CD4-positive, alpha-beta T cell treated with Interleukin-1 beta for 1 hour (primary cell): ENCODE results near the gene DSCAM.

Experiments used
- DNase-seq, 2 donors: peaks; one replicate each; pipeline ENCODE4 v3.0.0-alpha.2; 2020 to 2022

DSCAM gene

GRCh38 chr21:40765811-40766210, 81.1 kb downstream of the DSCAM start:
- DNase-seq: no peak

DNA sequence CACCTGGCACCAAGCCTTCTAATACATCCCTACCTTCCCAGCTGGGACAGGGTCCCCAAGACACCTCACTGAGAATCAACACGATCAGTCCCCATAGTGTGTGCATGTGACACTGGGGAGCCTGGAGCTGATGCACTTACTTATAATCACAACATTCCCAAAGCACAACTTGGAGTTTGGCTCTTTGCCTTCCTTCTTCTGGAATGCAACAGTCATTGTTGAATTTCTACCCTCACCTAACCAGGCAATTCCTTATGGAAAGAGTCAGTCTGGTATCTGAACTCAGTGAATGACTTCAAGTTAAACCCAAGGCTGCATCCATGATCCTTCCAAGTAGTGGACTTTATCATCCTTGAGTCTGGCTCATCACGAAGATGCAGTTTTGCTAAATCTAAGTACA, 86.1 kb downstream of the DSCAM start:
- no peak for DNase-seq

DNA sequence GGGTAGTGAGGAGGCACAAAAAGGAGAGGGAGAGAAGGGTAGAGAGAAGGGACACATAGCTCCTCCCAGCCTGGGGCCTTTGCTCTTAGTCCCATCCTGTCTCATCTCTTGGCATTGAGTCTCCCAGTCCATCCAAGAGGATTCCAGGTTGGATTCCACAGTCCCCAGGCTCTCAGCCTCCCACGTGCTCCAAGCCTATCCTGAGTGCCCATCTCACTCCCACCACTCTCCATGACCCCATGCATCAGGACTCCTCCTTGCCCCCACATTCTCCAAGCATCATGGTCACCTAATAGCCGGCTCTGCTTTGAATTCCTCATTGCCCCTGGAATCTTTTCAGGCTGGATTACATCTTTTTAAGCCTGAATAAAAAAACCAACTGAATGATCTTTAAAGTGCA, 87.9 kb downstream of the DSCAM start:
- DNase-seq: no peak

DNA sequence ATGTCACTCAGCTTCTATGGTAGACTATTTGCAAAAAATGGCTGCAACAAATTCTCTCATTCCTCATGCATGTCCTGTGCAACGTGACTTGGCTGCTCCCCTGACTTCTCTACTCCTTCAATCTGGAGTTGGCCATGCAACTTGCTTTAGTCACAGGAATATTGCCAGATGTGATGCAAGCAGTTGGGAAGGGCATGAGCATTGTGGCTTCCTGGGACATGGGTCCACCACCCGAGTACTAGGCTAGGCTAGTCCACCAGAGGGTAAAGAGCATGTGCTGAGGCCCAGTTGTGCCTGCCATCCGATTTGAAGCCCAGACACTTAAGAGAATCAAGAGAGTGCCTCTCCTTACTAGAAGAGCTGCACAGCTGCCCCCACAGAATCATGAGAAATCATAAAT, 89.6 kb downstream of the DSCAM start:
- DNase-seq: no peak

DNA sequence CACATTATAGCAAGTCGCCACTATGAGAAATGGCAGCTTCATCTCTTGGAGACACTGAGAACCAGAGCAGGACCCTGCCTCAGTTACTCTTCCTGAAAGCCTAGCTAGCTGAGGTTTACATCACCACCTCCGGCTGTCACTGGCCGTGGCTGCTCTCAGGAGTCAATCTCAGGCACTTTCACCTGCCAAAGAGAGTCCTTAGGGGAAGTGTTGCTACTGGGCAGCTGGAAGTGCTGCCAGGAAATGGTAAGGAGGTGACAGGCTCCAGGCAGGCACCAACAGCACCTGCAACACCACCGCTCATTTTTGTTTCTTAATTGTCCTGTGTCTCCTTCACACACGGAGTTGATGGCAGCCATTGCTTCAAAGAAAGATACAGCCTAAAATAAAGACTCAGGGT, 92.5 kb downstream of the DSCAM start:
- no peak for DNase-seq

DNA sequence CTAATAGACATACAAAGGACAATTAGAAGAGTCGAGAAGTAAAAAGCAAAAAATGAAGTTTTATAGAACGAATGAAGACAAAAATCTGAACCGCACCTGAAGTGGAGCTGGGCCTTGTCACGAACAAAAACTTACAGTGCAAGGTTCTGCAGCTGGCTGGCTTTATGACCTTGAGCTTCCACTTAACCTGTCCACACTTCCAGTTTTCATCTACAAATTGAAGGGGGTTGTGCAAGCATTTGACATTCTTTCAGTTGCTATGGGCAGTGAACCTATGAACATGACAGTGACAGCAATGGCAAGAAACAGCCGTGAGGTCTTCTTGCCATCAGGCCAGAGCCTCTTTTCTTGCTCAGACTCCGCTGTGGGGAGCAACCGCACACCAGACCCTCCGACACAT, 93.2 kb downstream of the DSCAM start:
- no peak for DNase-seq

- no peak for DNase-seq
These were observed 94.8 kb downstream of the DSCAM start for GRCh38 chr21:40752125-40752524.

DNA sequence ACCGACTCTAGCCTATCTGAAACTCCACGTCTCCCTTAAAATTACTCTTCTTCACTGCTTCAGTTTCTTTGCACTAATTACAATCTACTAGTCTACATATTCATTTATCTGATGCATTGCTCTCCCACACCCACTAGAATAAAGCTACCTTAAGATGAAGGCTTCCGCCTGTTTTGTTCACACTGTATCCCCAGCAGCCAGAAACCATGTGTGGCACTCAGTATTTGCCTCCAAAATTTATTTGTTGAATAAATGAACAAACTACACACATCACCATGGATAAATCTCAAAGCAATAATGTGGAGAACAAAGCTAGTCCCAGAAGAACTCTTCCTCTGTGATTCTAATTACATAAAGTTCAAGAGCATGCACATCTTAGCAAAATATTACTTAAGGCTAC, 95.7 kb downstream of the DSCAM start:
- no peak for DNase-seq

DNA sequence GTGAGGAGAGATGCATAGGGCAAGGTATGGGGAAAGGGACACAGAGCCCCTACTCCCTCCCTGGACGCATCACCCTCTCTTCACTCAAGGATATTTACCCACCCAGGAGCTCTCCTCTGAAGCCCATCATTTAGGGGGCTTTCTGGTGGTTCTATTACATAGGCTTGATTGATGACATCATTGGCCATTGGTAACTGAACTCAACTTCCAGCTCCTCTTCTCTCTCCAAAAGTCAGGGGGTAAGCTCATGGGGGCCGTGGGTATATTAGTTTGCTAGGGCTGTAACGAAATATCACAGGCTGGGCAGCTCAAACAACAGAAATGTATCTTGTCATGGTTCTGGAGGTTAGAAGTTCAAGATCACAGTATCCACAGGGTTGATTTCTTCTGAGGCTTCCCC, 110.8 kb downstream of the DSCAM start:
- DNase-seq: no peak

GRCh38 chr21:40733024-40733397, 113.9 kb downstream of the DSCAM start:
- no peak for DNase-seq

DNA sequence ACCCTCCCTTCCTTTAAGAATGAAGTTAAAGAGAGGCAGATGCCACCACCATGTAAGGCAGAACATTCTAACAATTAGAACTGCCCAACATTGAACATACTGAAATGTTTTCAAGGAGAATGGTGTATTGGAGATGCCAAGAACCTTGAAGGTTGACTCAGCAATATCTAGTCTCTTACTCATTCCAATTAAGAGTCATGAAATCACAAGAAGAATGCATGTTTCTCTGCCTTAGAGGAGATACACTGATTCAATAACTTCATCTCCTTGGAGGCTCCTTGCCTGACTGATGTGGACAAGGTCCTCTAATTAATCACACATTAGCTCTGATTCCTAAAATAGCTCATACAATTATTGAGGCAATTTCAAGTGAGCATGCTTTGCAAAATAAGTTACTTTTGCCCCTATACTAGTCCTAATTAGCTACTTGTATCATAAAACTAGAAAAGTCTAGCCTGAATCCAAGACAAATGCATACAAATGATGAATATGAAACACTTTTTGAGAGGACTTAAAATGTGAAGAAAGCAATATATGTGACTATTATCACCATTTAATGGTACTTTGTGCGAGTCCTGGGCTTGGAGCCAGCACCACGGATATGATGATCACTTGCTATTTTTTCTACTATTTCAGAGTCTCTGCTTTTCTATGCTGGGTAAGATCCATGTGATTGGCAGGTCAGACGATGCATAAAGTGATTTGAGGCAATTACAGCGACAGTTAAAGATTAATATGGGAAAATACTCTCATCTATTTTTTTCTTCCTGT, 114.5 kb downstream of the DSCAM start:
- DNase-seq: no peak

DNA sequence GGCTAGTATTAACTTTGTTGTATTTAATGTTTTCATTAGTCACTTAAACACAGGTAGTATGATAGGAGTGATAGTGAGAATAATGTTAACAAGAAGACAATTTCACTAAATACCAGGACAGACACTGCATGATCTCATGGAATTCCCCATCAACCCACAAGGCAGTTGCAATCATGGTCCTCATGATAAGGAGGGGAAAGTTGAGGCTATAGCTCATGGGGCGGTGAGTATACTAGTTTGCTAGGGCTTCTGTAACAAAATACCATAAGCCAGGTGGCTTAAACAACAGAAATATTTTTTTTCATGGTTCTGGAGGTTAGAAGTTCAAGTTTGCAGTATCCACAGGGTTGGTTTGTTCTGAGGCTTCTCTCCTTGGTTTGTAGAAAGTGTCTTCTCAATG, 115.8 kb downstream of the DSCAM start:
- DNase-seq: no peak

- DNase-seq: no peak
These were observed 116.5 kb downstream of the DSCAM start for GRCh38 chr21:40730426-40730800.

DNA sequence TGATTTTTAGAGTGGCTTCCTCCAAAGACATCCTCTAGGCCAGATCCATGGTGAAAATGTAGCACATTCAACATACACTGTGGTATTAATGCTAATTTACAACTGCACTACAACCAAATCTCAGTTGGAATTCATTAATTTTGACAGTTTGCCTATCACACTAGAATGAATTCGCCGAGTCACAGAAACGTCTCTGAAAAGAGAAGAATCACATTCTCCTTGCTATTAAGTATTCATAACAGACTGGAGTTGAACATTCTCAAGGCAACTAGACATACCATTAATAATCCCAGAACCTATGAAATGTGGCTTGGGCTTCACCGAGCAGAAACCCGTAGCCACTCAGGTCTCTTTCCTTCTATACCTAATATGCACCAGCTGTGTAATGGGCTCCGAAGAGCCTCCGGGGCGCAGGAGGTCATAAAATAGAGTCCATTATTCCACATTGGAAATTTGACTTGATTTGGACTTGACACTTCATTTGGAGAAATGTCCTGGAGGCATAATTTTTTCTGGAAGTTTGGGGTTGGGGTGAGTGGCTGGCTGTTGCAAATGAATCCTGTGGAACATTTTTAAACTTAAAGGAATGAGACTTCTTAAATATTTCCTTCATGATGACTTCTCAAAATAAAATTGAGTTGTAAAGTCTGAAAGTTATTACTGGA, 117.1 kb downstream of the DSCAM start:
- no peak for DNase-seq

DNA sequence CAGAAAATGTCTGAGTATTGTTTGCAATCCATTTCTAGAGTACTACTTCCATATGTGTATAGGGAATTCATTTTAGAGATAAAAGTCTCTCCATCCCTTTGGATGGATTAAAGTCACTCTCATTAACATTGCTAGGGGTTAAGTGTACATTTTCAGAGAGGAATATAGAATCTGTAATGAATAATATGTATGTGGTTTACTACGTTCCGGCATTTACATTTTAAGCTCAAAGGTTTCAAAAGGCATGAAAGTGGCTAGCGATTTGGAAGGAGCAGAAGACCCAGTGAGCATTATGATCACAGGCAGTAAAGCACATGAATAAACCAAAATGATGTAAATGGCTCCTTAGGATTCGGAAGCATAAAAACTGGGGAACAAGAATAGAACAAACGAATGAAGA, 123.0 kb downstream of the DSCAM start:
- DNase-seq: no peak

GRCh38 chr21:40723317-40723716, 123.6 kb downstream of the DSCAM start:
- no peak for DNase-seq

GRCh38 chr21:40719615-40720014, 127.3 kb downstream of the DSCAM start:
- DNase-seq: no peak

DNA sequence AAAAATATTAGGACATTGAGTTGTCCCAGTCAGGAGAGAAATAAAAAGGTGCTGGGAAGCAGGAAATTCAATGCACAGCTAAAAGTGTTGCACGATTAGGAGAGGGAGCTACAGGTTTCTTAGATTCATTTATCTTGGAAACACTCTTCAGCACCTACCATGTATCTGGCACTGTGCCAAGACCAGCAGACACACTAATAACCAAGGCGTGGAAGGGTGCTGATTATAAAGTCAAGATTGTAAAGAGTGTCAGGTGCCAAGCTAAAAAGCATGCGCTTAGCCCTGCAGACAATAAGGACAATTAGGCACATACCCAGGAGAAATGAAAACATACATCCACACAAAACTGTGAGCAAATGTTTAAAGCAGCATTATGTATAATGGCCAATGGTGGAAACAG, 129.9 kb downstream of the DSCAM start:
- no peak for DNase-seq

- no peak for DNase-seq
These were observed 132.4 kb downstream of the DSCAM start for GRCh38 chr21:40714536-40714935.

GRCh38 chr21:40707656-40708244, 139.2 kb downstream of the DSCAM start:
- DNase-seq: no peak

DNA sequence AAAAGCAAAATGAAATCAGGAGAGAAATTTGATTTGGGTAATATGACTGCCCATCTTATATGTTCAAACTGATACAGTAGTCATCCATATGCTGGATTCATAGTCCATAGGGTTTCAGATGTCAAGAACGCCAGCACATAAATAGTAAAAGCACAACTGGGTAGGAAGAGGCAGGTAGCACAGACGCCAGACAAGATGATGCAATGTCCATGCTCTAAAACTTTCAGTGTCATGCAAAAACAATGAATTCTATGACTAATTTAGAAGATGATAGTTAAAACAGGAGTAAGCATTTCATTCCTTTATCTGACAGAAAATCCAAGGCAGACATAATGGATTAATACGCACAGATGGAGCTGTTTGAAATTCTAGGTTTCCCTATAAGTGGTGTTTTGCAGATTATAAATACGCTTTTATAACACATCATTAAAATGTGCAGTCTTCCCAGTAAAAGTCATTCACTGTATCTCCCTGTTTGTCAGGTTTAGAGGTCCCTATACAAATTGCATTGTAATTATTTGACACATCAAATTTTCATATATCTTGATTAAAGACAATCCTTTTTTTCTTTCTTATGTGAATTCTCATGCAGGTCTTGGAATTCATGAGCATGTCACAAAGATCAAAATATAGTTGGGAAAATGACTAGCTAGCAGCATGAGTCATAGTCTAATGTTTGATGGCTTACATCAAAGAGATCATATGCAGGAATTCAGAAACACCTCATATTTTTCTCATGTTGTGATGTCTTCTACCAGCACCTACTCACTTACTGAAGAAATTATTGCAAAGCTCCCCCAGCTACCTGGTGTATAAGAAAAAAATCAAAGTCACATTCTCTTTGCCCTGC, 139.9 kb downstream of the DSCAM start:
- DNase-seq: no peak

DNA sequence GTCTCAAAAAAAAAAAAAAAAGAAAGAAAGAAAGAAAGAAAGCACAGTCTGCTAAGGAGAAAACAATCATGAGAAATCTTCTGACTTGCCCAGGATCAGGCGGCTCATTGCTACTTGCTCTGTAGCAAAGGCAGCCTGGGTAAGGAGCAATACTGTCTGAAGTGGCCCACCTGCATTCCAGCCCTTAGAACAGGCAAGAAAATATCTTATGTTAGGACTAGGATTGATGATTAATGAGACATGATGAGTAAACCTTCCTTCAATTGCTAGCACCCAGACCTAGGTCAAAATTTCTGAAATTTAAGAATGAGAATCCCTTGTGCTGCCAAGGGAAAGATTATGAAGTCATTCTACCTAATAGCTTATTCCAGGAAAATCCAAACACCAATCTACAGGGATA, 140.8 kb downstream of the DSCAM start:
- DNase-seq: no peak

DNA sequence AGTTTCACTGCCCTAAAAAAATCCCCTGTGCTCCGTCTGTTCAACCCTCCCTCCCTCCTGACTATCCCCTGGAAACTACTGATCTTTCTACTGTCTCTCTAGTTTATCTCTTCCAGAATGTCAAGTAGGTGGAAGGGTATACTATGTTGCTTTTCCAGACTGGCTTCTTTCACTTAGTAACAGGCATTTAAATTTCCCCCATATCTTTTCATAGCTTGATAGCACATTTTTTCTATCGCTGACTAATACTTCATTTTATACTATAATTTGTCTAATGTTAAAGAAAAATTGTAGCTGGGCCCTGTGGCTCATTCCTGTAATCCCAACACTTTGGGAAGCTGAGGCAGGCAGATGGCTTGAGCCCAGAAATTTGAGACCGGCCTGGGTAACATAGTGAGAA, 142.8 kb downstream of the DSCAM start:
- no peak for DNase-seq

DNA sequence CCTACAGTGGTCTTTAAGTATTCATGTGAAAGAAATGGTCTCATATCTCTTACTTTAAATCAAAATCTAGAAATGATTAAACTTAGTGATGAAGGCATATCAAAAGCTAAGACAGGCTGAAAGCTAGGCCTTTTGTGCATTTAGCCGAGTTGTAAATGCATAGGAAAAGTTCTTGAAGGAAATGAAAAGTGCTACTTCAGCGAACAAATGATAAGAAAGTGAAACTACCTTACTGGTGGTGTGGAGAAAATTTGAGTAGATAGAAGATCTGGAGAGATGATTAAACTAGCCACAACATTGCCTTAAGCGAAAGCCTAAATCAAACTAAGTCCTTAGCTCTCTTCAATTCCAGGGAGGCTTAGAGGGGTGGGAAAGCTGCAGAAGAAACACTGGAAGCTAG, 147.6 kb downstream of the DSCAM start:
- no peak for DNase-seq
